H1 (cell line): ENCODE data around the gene ZNF648. TPM values are rescaled to one million over a fixed set of nuclear protein-coding genes. Genes with fewer than 3 reads are reported as not detected.

Experiments used
- BACH1 ChIP-seq: IDR thresholded peaks from 2 replicates; pipeline ENCODE4 v1.6.1; 2012; ENCODE audit warnings: low read length, improper control_type of control experiment
- CEBPB ChIP-seq: IDR thresholded peaks from 2 replicates; pipeline ENCODE4 v1.6.1; 2012; ENCODE audit warnings: low read depth, low read length
- CHD7 ChIP-seq: fragments of 300-600 bp; sonication (generic); IDR thresholded peaks from 2 replicates; pipeline ENCODE4 v1.7.1; 2012; ENCODE audit warnings: low read length, moderate library complexity, mild to moderate bottlenecking, inconsistent platforms; ENCODE audit not compliant: insufficient replicate concordance
- GABPA ChIP-seq: IDR thresholded peaks from 2 replicates; pipeline ENCODE4 v1.6.1; 2011; ENCODE audit warnings: mild to moderate bottlenecking, low read length, moderate library complexity, borderline replicate concordance; ENCODE audit not compliant: insufficient read depth
- GTF2F1 ChIP-seq: IDR thresholded peaks from 2 replicates; pipeline ENCODE4 v1.6.1; 2012; ENCODE audit warnings: low read depth, low read length, improper control_type of control experiment, borderline replicate concordance
- KDM1A ChIP-seq: fragments of 200-600, 300-600 bp; sonication (generic); IDR thresholded peaks from 2 replicates; pipeline ENCODE4 v1.7.1; 2016; ENCODE audit warnings: mild to moderate bottlenecking, low read length, borderline replicate concordance
- RNF2 ChIP-seq: fragments of 200-900, 300-1000 bp; sonication (generic); IDR thresholded peaks from 2 replicates; pipeline ENCODE4 v1.7.1; 2016; ENCODE audit warnings: borderline replicate concordance, low read depth, mild to moderate bottlenecking, antibody characterized with exemption, low read length; ENCODE audit not compliant: poor library complexity, severe bottlenecking; ENCODE audit errors: missing control alignments
- SIX5 ChIP-seq: IDR thresholded peaks from 2 replicates; pipeline ENCODE4 v1.6.1; 2011; ENCODE audit warnings: mild to moderate bottlenecking, low read depth, low read length
- SUZ12 ChIP-seq: fragments of 200-600 bp; sonication (generic); IDR thresholded peaks from 2 replicates; pipeline ENCODE4 v1.6.1; 2012; ENCODE audit warnings: mild to moderate bottlenecking, inconsistent platforms, low read length, moderate library complexity, mixed read lengths
- TEAD4 ChIP-seq: IDR thresholded peaks from 2 replicates; pipeline ENCODE4 v1.6.1; 2012; ENCODE audit warnings: low read depth, low read length, inconsistent platforms, mixed read lengths
- USF2 ChIP-seq: IDR thresholded peaks from 2 replicates; pipeline ENCODE4 v1.6.1; 2011; ENCODE audit warnings: low read length, improper control_type of control experiment
- polyA plus RNA-seq, 7 experiments: library from polyadenylated mRNA; depleted of rRNA in 3 of 7; stranded (reverse) in 5 of 7; unstranded in 2 of 7; fragments of >200 nt in 5 of 7; fragments of 200-250 nt in 2 of 7; gene quantifications; 1 replicate in 5 of 7; 2 replicates in 1 of 7; 4 replicates in 1 of 7; pipeline versions ENCODE4 v1.2.1 to v1.2.3, GENCODE V29; 2011 to 2013; ENCODE audit warnings: missing spikeins in 2 of 7, mixed read lengths in 2 of 7
- total RNA-seq: library from RNA; stranded (reverse); fragmentation: NEBNext Ultra II Directional; extraction: Animal tissue kit (Norgen Biotek cat#: 25700); gene quantifications from 2 replicates; pipeline ENCODE4 v1.2.1, GENCODE V29; 2021

ZNF648 gene
- total and polyA plus RNA-seq, 2 of the 8 experiments (the other 6 are each of a cell fraction or from before 2014, with no cell fraction given), result 0.20 to 0.53 TPM

- TF ChIP-seq CHD7, result no peak
- no peak for TF ChIP-seq GABPA
- TF ChIP-seq BACH1, result no peak
- TF ChIP-seq CEBPB, result no peak
- no peak for TF ChIP-seq RNF2
- TF ChIP-seq SIX5, result no peak
- TF ChIP-seq GTF2F1, result no peak
- TF ChIP-seq SUZ12, result no peak
- TF ChIP-seq TEAD4, result no peak
- no peak for TF ChIP-seq USF2
- no peak for TF ChIP-seq KDM1A
Measured at GRCh38 chr1:182041615-182042014, 19.9 kb downstream of the ZNF648 start (continued).
